ENCODE measurements around the gene OR51B2.
A peak's percentile ranks its signal among the peaks of the same experiment; 100 is the strongest.

OR51B2 gene

DNA sequence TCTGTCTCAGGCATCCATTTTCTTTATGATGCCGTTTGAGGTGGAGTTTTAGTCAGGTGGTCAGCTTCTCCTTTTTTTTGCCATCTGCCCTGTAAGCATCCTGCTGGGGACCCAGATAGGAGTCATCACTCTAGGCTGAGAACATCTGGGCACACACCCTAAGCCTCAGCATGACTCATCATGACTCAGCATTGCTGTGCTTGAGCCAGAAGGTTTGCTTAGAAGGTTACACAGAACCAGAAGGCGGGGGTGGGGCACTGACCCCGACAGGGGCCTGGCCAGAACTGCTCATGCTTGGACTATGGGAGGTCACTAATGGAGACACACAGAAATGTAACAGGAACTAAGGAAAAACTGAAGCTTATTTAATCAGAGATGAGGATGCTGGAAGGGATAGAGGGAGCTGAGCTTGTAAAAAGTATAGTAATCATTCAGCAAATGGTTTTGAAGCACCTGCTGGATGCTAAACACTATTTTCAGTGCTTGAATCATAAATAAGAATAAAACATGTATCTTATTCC lies 43.5 kb downstream of the OR51B2 start:
- DNase-seq: peak; percentile 4 to 25

DNA sequence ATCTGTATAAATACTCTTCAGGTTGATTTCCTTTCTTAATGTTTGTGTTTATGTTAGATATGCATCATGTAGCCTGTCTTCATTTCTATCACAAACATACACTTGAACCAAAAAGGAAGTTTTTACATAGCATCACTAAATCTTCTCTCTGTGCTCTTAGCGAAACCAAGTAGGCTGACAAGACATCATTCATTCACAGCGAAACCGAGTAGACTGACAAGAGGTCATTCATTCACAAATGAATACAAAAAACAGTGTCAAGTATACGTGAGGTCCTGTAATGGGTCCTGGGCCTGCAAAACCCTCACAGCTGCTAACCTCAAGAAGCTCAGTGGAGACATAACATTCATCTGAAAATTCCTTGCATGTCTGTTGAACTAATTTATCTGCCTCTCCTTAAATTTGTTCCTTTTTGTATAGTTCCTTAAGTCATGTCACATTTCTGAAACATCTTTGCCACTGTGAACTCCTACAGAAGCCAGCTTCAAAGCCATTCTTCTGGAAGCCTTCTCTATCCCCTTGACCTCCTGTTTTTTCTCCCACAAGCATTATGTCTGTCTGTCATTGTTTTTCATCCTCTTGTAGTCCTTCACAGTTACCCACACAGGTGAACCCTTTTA lies 44.5 kb downstream of the OR51B2 start:
- no peak for DNase-seq

DNA sequence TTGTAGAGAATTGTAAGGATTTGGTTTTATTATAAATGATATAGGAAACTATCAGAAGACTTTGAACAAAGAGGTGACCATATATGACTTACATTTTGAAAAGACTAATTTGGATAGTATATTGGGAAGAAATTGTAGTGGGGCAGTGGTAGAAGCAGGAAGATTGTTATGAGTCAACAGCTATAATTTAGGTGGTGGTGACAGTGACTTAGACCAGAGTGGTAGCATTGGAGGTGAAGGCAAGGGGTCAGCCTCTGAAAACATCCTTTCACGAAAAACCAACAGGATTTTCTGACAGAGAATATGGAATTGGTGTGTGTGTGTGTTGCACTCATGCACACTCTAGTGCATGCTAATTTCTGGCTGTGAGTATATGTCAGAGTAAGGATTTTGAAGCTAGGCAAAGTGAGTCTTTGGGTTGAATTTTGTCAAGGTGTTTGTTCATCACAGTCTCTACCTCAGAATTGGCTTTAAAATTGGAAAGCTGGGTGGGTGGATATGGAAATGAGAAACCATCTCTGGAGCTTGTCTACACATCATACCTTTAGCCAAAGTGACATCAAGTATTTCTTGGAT lies 46.2 kb downstream of the OR51B2 start:
- DNase-seq: no peak

DNA sequence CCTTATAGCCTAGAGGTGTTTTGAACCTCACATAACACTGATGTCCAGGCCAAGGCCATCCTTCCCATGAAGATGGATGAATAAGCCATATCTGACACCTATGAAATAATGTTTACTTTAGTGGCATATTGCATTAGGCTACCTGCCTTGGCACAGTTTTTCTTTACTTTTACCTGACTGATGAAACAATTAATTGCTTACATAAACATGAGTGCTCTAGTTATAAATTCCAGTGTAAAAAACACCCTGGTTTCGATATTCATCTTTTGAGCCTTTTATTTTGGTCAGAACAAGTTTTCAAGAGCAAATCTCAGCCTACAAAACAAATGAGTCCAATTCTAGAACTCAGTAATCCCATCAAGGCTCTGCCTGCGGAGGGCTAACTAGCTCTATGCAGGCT lies 47.4 kb downstream of the OR51B2 start:
- no peak for DNase-seq

DNA sequence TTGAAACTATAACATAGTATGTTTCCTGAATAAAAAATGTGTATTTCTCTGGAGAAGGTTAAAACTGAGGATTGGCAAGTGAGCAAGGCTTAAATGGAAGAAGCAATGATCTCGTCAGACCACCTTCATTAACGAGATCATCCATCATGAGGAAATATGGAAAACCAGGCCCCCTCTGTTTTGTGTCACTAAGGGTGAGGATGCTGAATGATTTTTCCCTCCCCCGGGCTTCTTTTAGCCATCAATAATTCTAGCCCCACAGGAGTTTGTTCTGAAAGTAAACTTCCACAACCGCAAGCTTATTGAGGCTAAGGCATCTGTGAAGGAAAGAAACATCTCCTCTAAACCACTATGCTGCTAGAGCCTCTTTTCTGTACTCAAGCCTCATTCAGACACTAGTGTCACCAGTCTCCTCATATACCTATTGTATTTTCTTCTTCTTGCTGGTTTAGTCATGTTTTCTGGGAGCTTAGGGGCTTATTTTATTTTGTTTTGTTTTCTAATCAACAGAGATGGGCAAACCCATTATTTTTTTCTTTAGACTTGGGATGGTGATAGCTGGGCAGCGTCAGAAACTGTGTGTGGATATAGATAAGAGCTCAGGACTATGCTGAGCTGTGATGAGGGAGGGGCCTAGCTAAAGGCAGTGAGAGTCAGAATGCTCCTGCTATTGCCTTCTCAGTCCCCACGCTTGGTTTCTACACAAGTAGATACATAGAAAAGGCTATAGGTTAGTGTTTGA lies 48.6 kb downstream of the OR51B2 start:
- no peak for DNase-seq

DNA sequence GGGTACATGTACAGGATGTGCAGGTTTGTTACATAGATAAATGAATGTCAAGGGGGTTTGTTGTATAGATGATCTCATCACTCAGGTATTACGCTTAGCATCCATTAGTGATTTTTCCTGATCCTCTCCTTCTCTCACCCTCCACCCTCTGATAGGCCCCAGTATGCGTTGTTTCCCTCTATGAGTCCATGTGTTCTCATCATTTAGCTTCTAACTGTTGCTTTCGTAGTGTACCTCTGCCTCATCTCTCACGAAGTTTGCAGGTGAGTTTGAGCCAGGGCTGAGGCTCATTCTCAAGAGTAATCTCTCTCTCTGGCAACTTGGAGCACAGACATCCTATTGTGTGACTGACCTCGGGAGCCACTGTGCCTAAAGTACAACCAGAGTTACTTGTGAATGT lies 49.7 kb downstream of the OR51B2 start:
- DNase-seq: no peak

Measured in CD4-positive, alpha-beta T cell treated with Interferon alpha-2 for 1 hour (primary cell).